ENCODE measurements around the gene GATD1. TPM values are rescaled to one million over a fixed set of nuclear protein-coding genes. Genes with fewer than 3 reads are reported as not detected.

The GATD1 gene
- total RNA-seq, 1 donor from 2014 or later = 51.9 TPM

GRCh38 chr11:720017-720641 is 57.2 kb downstream of the GATD1 start:
- peaks cover 4% of the 10 kb centered on the region for H3K27me3 Mint-ChIP-seq (ENCODE audit: low read depth, unreplicated experiment)
- no peak overlapping the region for H3K4me3 Mint-ChIP-seq (ENCODE audit: unreplicated experiment)
- peak overlapping the region; percentile 46 for H3K4me2 ChIP-seq (ENCODE audit: low read length)

GRCh38 chr11:719214-720016 is 57.9 kb downstream of the GATD1 start:
- Mint-ChIP-seq H3K4me3 (ENCODE audit: unreplicated experiment) (no peak overlapping the region), H3K27ac (ENCODE audit: unreplicated experiment) (no peak overlapping the region)

More at GRCh38 chr11:720017-720641, 57.2 kb downstream of the GATD1 start:
- no peaks in the 10 kb centered on the region for H3K4me1 ChIP-seq (ENCODE audit: insufficient read depth, low read length)
- peak overlapping the region; percentile 41 for H2AFZ ChIP-seq (ENCODE audit: low read depth, low read length)
- FAIRE-seq (no peak), DNase-seq (ENCODE audit: low read depth) (no peak)
- Mint-ChIP-seq H3K4me1 (ENCODE audit: low read depth, unreplicated experiment) (no peaks in the 10 kb centered on the region), H3K36me3 (ENCODE audit: low read depth, unreplicated experiment) (peaks cover 15% of the 10 kb centered on the region), H3K9me3 (ENCODE audit: unreplicated experiment) (no peaks in the 10 kb centered on the region), H3K27ac (ENCODE audit: unreplicated experiment) (no peak overlapping the region)
- no peaks in the 10 kb centered on the region for H3K79me2 ChIP-seq (ENCODE audit: insufficient read depth, low read length)
- no peaks in the 10 kb centered on the region for H3K9me3 ChIP-seq (ENCODE audit: insufficient read depth, low read depth, low read length)
- H3K27ac ChIP-seq (ENCODE audit: low read depth, low read length) = no peak overlapping the region
- H3K9ac ChIP-seq (ENCODE audit: low read length) = no peak overlapping the region
- no peak for TF ChIP-seq EZH2 (IDR thresholded peaks at IDR 0.05; ENCODE audit: insufficient read depth, low read length)
- TF ChIP-seq, protein P1, sequence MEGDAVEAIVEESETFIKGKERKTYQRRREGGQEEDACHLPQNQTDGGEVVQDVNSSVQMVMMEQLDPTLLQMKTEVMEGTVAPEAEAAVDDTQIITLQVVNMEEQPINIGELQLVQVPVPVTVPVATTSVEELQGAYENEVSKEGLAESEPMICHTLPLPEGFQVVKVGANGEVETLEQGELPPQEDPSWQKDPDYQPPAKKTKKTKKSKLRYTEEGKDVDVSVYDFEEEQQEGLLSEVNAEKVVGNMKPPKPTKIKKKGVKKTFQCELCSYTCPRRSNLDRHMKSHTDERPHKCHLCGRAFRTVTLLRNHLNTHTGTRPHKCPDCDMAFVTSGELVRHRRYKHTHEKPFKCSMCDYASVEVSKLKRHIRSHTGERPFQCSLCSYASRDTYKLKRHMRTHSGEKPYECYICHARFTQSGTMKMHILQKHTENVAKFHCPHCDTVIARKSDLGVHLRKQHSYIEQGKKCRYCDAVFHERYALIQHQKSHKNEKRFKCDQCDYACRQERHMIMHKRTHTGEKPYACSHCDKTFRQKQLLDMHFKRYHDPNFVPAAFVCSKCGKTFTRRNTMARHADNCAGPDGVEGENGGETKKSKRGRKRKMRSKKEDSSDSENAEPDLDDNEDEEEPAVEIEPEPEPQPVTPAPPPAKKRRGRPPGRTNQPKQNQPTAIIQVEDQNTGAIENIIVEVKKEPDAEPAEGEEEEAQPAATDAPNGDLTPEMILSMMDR (IDR thresholded peaks at IDR 0.05; ENCODE audit: insufficient read depth, low read depth, low read length) = no peak
- H4K20me1 ChIP-seq (ENCODE audit: insufficient read depth, low read length) = peaks cover 57% of the 10 kb centered on the region
- H3K4me3 ChIP-seq (ENCODE audit: insufficient read depth, low read depth, low read length) = no peak overlapping the region
- H3K27me3 ChIP-seq (ENCODE audit: insufficient read depth, low read length) = peaks cover 5% of the 10 kb centered on the region
- no peaks in the 10 kb centered on the region for H3K36me3 ChIP-seq (ENCODE audit: insufficient read depth, low read length)

More at GRCh38 chr11:719214-720016, 57.9 kb downstream of the GATD1 start:
- Mint-ChIP-seq H3K4me1 (ENCODE audit: low read depth, unreplicated experiment) (no peaks in the 10 kb centered on the region), H3K9me3 (ENCODE audit: unreplicated experiment) (no peaks in the 10 kb centered on the region), H3K36me3 (ENCODE audit: low read depth, unreplicated experiment) (peaks cover 17% of the 10 kb centered on the region), H3K27me3 (ENCODE audit: low read depth, unreplicated experiment) (peaks cover 4% of the 10 kb centered on the region)
- Histone ChIP-seq H3K4me1 (ENCODE audit: insufficient read depth, low read length) (no peaks in the 10 kb centered on the region), H4K20me1 (ENCODE audit: insufficient read depth, low read length) (peaks cover 50% of the 10 kb centered on the region), H3K36me3 (ENCODE audit: insufficient read depth, low read length) (no peaks in the 10 kb centered on the region), H2AFZ (ENCODE audit: low read depth, low read length) (no peak overlapping the region), H3K27ac (ENCODE audit: low read depth, low read length) (no peak overlapping the region), H3K79me2 (ENCODE audit: insufficient read depth, low read length) (no peaks in the 10 kb centered on the region), H3K9me3 (ENCODE audit: insufficient read depth, low read depth, low read length) (no peaks in the 10 kb centered on the region), H3K9ac (ENCODE audit: low read length) (no peak overlapping the region), H3K4me3 (ENCODE audit: insufficient read depth, low read depth, low read length) (no peak overlapping the region), H3K27me3 (ENCODE audit: insufficient read depth, low read length) (peaks cover 5% of the 10 kb centered on the region), H3K4me2 (ENCODE audit: low read length) (no peak overlapping the region)
- DNase-seq (ENCODE audit: low read depth) (no peak), FAIRE-seq (no peak)
- TF ChIP-seq EZH2 (IDR thresholded peaks at IDR 0.05; ENCODE audit: insufficient read depth, low read length) = no peak
- TF ChIP-seq, protein P1 (IDR thresholded peaks at IDR 0.05; ENCODE audit: insufficient read depth, low read depth, low read length) = no peak

Other genes starting within 250 kb of the GATD1 start
- 78.5 and 84.2 TPM in 2 replicates for gene HRAS, start 241.9 kb downstream of the GATD1 start, total RNA-seq
- gene LRRC56, start 240.0 kb downstream of the GATD1 start, total RNA-seq = 0.82 and 1.8 TPM in 2 replicates
- gene LMNTD2, start 216.7 kb downstream of the GATD1 start, total RNA-seq = 2.5 and 2.8 TPM in 2 replicates
- 31.1 and 32.3 TPM in 2 replicates for gene RASSF7, start 216.5 kb downstream of the GATD1 start, total RNA-seq
- gene PHRF1, start 201.0 kb downstream of the GATD1 start, total RNA-seq = 38.0 and 38.3 TPM in 2 replicates
- gene IRF7, start 161.5 kb downstream of the GATD1 start, total RNA-seq = 75.4 and 80.6 TPM in 2 replicates
- 0.12 TPM in 1 of 2 replicates, not detected in the other for gene CDHR5, start 152.5 kb downstream of the GATD1 start, total RNA-seq
- gene SCT, start 150.3 kb downstream of the GATD1 start, total RNA-seq = 2.0 and 4.0 TPM in 2 replicates
- 9.9 and 12.0 TPM in 2 replicates for gene DRD4, start 140.2 kb downstream of the GATD1 start, total RNA-seq
- 44.1 and 48.9 TPM in 2 replicates for gene DEAF1, start 82.3 kb downstream of the GATD1 start, total RNA-seq
- gene TMEM80, start 81.7 kb downstream of the GATD1 start, total RNA-seq = 16.1 and 18.4 TPM in 2 replicates
- gene EPS8L2, start 71.3 kb downstream of the GATD1 start, total RNA-seq = 103 and 129 TPM in 2 replicates
- gene TALDO1, start 30.0 kb downstream of the GATD1 start, total RNA-seq = 150 and 155 TPM in 2 replicates
- gene CEND1, start 12.6 kb upstream of the GATD1 start, total RNA-seq = 0.59 and 0.62 TPM in 2 replicates
- gene SLC25A22, start 20.8 kb upstream of the GATD1 start, total RNA-seq = 20.5 and 21.4 TPM in 2 replicates
- gene PIDD1, start 27.7 kb upstream of the GATD1 start, total RNA-seq = 22.2 and 26.8 TPM in 2 replicates
- gene RPLP2, start 32.5 kb upstream of the GATD1 start, total RNA-seq = 1,592 and 1,666 TPM in 2 replicates
- 46.8 and 50.8 TPM in 2 replicates for gene PNPLA2, start 41.4 kb upstream of the GATD1 start, total RNA-seq
- gene CRACR2B, start 50.4 kb upstream of the GATD1 start, total RNA-seq = 2.6 TPM in 2 replicates
- gene CD151, start 55.5 kb upstream of the GATD1 start, total RNA-seq = 414 and 421 TPM in 2 replicates
- gene POLR2L, start 65.0 kb upstream of the GATD1 start, total RNA-seq = 194 and 212 TPM in 2 replicates
- gene TSPAN4, start 65.4 kb upstream of the GATD1 start, total RNA-seq = 69.5 and 75.5 TPM in 2 replicates
- gene CHID1, start 133.3 kb upstream of the GATD1 start, total RNA-seq = 72.6 and 74.6 TPM in 2 replicates
- gene AP2A2, start 148.4 kb upstream of the GATD1 start, total RNA-seq = 105 and 110 TPM in 2 replicates